ENCODE data around the gene SRP68.

Gene SRP68

GRCh38 chr17:75996665-75997590 is 75.4 kb downstream of the SRP68 start:
- DNase-seq: no peak

- DNase-seq: no peak
Measured at GRCh38 chr17:75995385-75995925, 76.9 kb downstream of the SRP68 start.

DNA sequence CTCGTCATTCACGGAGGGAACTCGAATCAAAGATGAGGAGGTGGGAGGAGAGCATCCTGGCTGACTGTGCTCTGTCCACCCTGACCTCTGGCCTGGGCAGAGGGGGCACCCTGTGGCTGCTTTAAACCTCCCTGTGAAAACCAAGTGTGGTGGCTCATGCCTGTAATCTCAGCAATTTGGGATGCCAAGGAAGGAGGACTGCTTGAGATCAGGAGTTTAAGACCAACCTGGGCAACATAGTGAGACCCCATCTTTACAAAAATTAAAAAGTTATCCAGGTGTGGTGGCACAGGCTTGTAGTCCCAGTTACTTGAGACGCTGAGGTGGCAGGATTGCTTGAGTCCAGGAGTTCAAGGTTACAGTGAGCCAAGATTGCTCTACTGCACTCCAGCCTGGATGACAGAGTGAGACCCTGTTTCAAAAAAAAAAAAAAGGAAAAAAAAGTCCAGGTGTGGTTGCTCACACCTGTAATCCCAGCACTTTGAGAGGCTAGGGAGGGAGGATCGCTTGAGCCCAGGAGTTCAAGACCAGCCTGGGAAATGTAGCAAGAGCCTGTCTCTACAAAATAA is 77.4 kb downstream of the SRP68 start:
- DNase-seq: no peak

- no peak for DNase-seq
Measured at GRCh38 chr17:75991396-75991795, 80.9 kb downstream of the SRP68 start.

All from eye (tissue), 1 donor.